ENCODE measurements around the gene VPS26A. TPM values are rescaled to one million over a fixed set of nuclear protein-coding genes. Genes with fewer than 3 reads are reported as not detected.

The VPS26A gene
- total RNA-seq, 1 donor from 2014 or later, result 56.2 TPM

- H3K27ac Mint-ChIP-seq (ENCODE audit: unreplicated experiment), result no peak overlapping the region
These were observed 77.1 kb downstream of the VPS26A start for GRCh38 chr10:69201045-69201444.

GRCh38 chr10:69202332-69202731 lies 78.4 kb downstream of the VPS26A start:
- TF ChIP-seq CTCF (IDR thresholded peaks at IDR 0.05; ENCODE audit: unreplicated experiment), result no peak
- no peak for DNase-seq (ENCODE audit: low spot score)
- Mint-ChIP-seq H3K36me3 (ENCODE audit: low read depth, unreplicated experiment) (peaks cover 12% of the 10 kb centered on the region), H3K27ac (ENCODE audit: unreplicated experiment) (no peak overlapping the region), H3K4me1 (ENCODE audit: unreplicated experiment) (no peaks in the 10 kb centered on the region), H3K4me3 (ENCODE audit: unreplicated experiment) (no peak overlapping the region), H3K27me3 (ENCODE audit: unreplicated experiment) (no peaks in the 10 kb centered on the region), H3K9me3 (ENCODE audit: unreplicated experiment) (no peaks in the 10 kb centered on the region)

More at GRCh38 chr10:69201045-69201444, 77.1 kb downstream of the VPS26A start:
- Mint-ChIP-seq H3K9me3 (ENCODE audit: unreplicated experiment) (no peaks in the 10 kb centered on the region), H3K4me1 (ENCODE audit: unreplicated experiment) (no peaks in the 10 kb centered on the region), H3K36me3 (ENCODE audit: low read depth, unreplicated experiment) (peaks cover 7% of the 10 kb centered on the region), H3K4me3 (ENCODE audit: unreplicated experiment) (no peak overlapping the region), H3K27me3 (ENCODE audit: unreplicated experiment) (no peaks in the 10 kb centered on the region)
- DNase-seq (ENCODE audit: low spot score), result no peak
- no peak for TF ChIP-seq CTCF (IDR thresholded peaks at IDR 0.05; ENCODE audit: unreplicated experiment)

GRCh38 chr10:69208761-69209160 lies 84.8 kb downstream of the VPS26A start:
- Mint-ChIP-seq H3K9me3 (ENCODE audit: unreplicated experiment) (no peaks in the 10 kb centered on the region), H3K4me3 (ENCODE audit: unreplicated experiment) (peak overlapping the region; percentile 42), H3K4me1 (ENCODE audit: unreplicated experiment) (no peaks in the 10 kb centered on the region), H3K27ac (ENCODE audit: unreplicated experiment) (no peak overlapping the region), H3K36me3 (ENCODE audit: low read depth, unreplicated experiment) (peaks cover 23% of the 10 kb centered on the region), H3K27me3 (ENCODE audit: unreplicated experiment) (peaks cover 3% of the 10 kb centered on the region)
- DNase-seq (ENCODE audit: low spot score), result no peak
- TF ChIP-seq CTCF (IDR thresholded peaks at IDR 0.05; ENCODE audit: unreplicated experiment), result no peak

DNA sequence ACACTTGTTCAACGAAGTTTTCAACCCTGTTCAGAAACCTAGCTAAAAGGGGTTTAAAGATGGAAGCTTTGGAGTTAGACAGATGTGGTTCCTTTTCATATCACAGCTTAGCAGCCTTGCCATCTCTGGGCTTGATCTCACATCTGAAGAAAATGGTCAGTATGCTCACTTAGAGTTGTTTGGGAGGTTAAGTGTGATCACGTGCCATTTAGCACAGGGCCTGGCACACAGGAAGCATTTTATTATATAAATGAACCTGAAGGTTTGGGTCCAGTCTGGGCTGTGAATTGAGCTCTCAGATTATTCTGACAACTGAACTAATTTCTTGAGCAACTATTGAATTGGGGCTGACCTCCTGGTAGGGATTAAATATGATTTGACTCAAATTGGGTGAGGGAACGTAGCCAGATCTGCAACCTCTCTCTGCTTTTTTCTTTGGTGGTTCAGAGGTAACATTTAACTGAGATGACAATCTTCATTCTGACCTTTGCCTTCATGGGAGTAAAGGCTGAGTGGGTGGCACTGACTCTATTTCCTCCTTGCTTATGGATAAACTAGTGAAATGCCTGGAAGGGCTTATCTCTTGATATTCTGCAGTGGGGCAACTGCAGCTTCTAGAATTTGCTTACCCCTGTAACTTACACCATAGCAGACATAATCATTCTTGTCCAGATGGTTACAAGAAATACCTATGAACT lies 86.0 kb downstream of the VPS26A start:
- peaks cover 10% of the 10 kb centered on the region for H3K4me1 Mint-ChIP-seq (ENCODE audit: unreplicated experiment)
- DNase-seq (ENCODE audit: low spot score), result no peak
- H3K4me3 Mint-ChIP-seq (ENCODE audit: unreplicated experiment), result no peak overlapping the region
- no peak overlapping the region for H3K27ac Mint-ChIP-seq (ENCODE audit: unreplicated experiment)
- H3K27me3 Mint-ChIP-seq (ENCODE audit: unreplicated experiment), result peaks cover 3% of the 10 kb centered on the region
- no peaks in the 10 kb centered on the region for H3K9me3 Mint-ChIP-seq (ENCODE audit: unreplicated experiment)
- peaks cover 23% of the 10 kb centered on the region for H3K36me3 Mint-ChIP-seq (ENCODE audit: low read depth, unreplicated experiment)
- TF ChIP-seq CTCF (IDR thresholded peaks at IDR 0.05; ENCODE audit: unreplicated experiment), result no peak

- Mint-ChIP-seq H3K27me3 (ENCODE audit: unreplicated experiment) (peaks cover 3% of the 10 kb centered on the region), H3K4me3 (ENCODE audit: unreplicated experiment) (no peak overlapping the region), H3K4me1 (ENCODE audit: unreplicated experiment) (peaks cover 19% of the 10 kb centered on the region), H3K36me3 (ENCODE audit: low read depth, unreplicated experiment) (peaks cover 20% of the 10 kb centered on the region), H3K9me3 (ENCODE audit: unreplicated experiment) (no peaks in the 10 kb centered on the region), H3K27ac (ENCODE audit: unreplicated experiment) (no peak overlapping the region)
- TF ChIP-seq CTCF (IDR thresholded peaks at IDR 0.05; ENCODE audit: unreplicated experiment), result no peak
- DNase-seq (ENCODE audit: low spot score), result no peak
These were observed 87.1 kb downstream of the VPS26A start for GRCh38 chr10:69211104-69211503.

Measured in endothelial cell (in vitro differentiated cells).